ENCODE data around the gene ARHGAP18. TPM values are rescaled to one million over a fixed set of nuclear protein-coding genes. Genes with fewer than 3 reads are reported as not detected.

The ARHGAP18 gene
- total RNA-seq, 1 donor from 2014 or later = 38.6 TPM

GRCh38 chr6:129691043-129691640 lies 18.8 kb downstream of the ARHGAP18 start:
- DNase-seq (ENCODE audit: low read depth) = no peak
- no peak overlapping the region for H3K4me3 Mint-ChIP-seq (ENCODE audit: unreplicated experiment)

GRCh38 chr6:129686941-129687627 lies 22.9 kb downstream of the ARHGAP18 start:
- Histone ChIP-seq H3K36me3 (ENCODE audit: insufficient read depth, low read length) (no peaks in the 10 kb centered on the region), H3K9ac (ENCODE audit: low read length) (no peak overlapping the region), H3K4me3 (ENCODE audit: insufficient read depth, low read depth, low read length) (no peak overlapping the region), H2AFZ (ENCODE audit: low read depth, low read length) (no peak overlapping the region), H4K20me1 (ENCODE audit: insufficient read depth, low read length) (no peaks in the 10 kb centered on the region), H3K4me2 (ENCODE audit: low read length) (peak overlapping the region; percentile 13), H3K4me1 (ENCODE audit: insufficient read depth, low read length) (peaks cover 32% of the 10 kb centered on the region), H3K27me3 (ENCODE audit: insufficient read depth, low read length) (no peaks in the 10 kb centered on the region), H3K79me2 (ENCODE audit: insufficient read depth, low read length) (peaks cover 77% of the 10 kb centered on the region), H3K27ac (ENCODE audit: low read depth, low read length) (no peak overlapping the region), H3K9me3 (ENCODE audit: insufficient read depth, low read depth, low read length) (no peaks in the 10 kb centered on the region)
- H3K27ac Mint-ChIP-seq (ENCODE audit: unreplicated experiment) = peak overlapping the region; percentile 82
- TF ChIP-seq EZH2 (IDR thresholded peaks at IDR 0.05; ENCODE audit: insufficient read depth, low read length) = no peak
- no peak for TF ChIP-seq CTCF (IDR thresholded peaks at IDR 0.05; ENCODE audit: insufficient read depth, low read depth, low read length)
- peak; percentile 64 for DNase-seq (ENCODE audit: low read depth)
- no peaks in the 10 kb centered on the region for H3K9me3 Mint-ChIP-seq (ENCODE audit: unreplicated experiment)
- H3K36me3 Mint-ChIP-seq (ENCODE audit: low read depth, unreplicated experiment) = peaks cover 1% of the 10 kb centered on the region
- no peak overlapping the region for H3K4me3 Mint-ChIP-seq (ENCODE audit: unreplicated experiment)
- H3K4me1 Mint-ChIP-seq (ENCODE audit: low read depth, unreplicated experiment) = peaks cover 73% of the 10 kb centered on the region
- no peak for FAIRE-seq
- H3K27me3 Mint-ChIP-seq (ENCODE audit: low read depth, unreplicated experiment) = no peaks in the 10 kb centered on the region

More at GRCh38 chr6:129691043-129691640, 18.8 kb downstream of the ARHGAP18 start:
- no peak overlapping the region for H3K27ac ChIP-seq (ENCODE audit: low read depth, low read length)
- Mint-ChIP-seq H3K27me3 (ENCODE audit: low read depth, unreplicated experiment) (no peaks in the 10 kb centered on the region), H3K4me1 (ENCODE audit: low read depth, unreplicated experiment) (peaks cover 64% of the 10 kb centered on the region), H3K9me3 (ENCODE audit: unreplicated experiment) (no peaks in the 10 kb centered on the region), H3K27ac (ENCODE audit: unreplicated experiment) (no peak overlapping the region), H3K36me3 (ENCODE audit: low read depth, unreplicated experiment) (peaks cover 1% of the 10 kb centered on the region)
- no peak overlapping the region for H3K4me2 ChIP-seq (ENCODE audit: low read length)
- peaks cover 14% of the 10 kb centered on the region for H3K4me1 ChIP-seq (ENCODE audit: insufficient read depth, low read length)
- peaks cover 94% of the 10 kb centered on the region for H3K79me2 ChIP-seq (ENCODE audit: insufficient read depth, low read length)
- no peaks in the 10 kb centered on the region for H3K36me3 ChIP-seq (ENCODE audit: insufficient read depth, low read length)
- no peak overlapping the region for H3K9ac ChIP-seq (ENCODE audit: low read length)
- no peak overlapping the region for H2AFZ ChIP-seq (ENCODE audit: low read depth, low read length)
- no peaks in the 10 kb centered on the region for H3K27me3 ChIP-seq (ENCODE audit: insufficient read depth, low read length)
- H3K9me3 ChIP-seq (ENCODE audit: insufficient read depth, low read depth, low read length) = no peaks in the 10 kb centered on the region
- no peak for FAIRE-seq
- no peak overlapping the region for H3K4me3 ChIP-seq (ENCODE audit: insufficient read depth, low read depth, low read length)
- no peaks in the 10 kb centered on the region for H4K20me1 ChIP-seq (ENCODE audit: insufficient read depth, low read length)
- TF ChIP-seq EZH2 (IDR thresholded peaks at IDR 0.05; ENCODE audit: insufficient read depth, low read length) (no peak), CTCF (IDR thresholded peaks at IDR 0.05; ENCODE audit: insufficient read depth, low read depth, low read length) (no peak)

- H3K36me3 Mint-ChIP-seq (ENCODE audit: low read depth, unreplicated experiment) = peaks cover 8% of the 10 kb centered on the region
- Histone ChIP-seq H4K20me1 (ENCODE audit: insufficient read depth, low read length) (no peaks in the 10 kb centered on the region), H3K27me3 (ENCODE audit: insufficient read depth, low read length) (no peaks in the 10 kb centered on the region), H3K27ac (ENCODE audit: low read depth, low read length) (no peak overlapping the region), H2AFZ (ENCODE audit: low read depth, low read length) (no peak overlapping the region), H3K9me3 (ENCODE audit: insufficient read depth, low read depth, low read length) (no peaks in the 10 kb centered on the region), H3K4me2 (ENCODE audit: low read length) (no peak overlapping the region), H3K9ac (ENCODE audit: low read length) (no peak overlapping the region), H3K36me3 (ENCODE audit: insufficient read depth, low read length) (no peaks in the 10 kb centered on the region), H3K79me2 (ENCODE audit: insufficient read depth, low read length) (peaks cover 75% of the 10 kb centered on the region), H3K4me1 (ENCODE audit: insufficient read depth, low read length) (peaks cover 32% of the 10 kb centered on the region), H3K4me3 (ENCODE audit: insufficient read depth, low read depth, low read length) (no peak overlapping the region)
- FAIRE-seq (no peak), DNase-seq (ENCODE audit: low read depth) (no peak)
- peaks cover 73% of the 10 kb centered on the region for H3K4me1 Mint-ChIP-seq (ENCODE audit: low read depth, unreplicated experiment)
- H3K27me3 Mint-ChIP-seq (ENCODE audit: low read depth, unreplicated experiment) = no peaks in the 10 kb centered on the region
- no peak overlapping the region for H3K4me3 Mint-ChIP-seq (ENCODE audit: unreplicated experiment)
- H3K9me3 Mint-ChIP-seq (ENCODE audit: unreplicated experiment) = no peaks in the 10 kb centered on the region
- TF ChIP-seq EZH2 (IDR thresholded peaks at IDR 0.05; ENCODE audit: insufficient read depth, low read length) (no peak), CTCF (IDR thresholded peaks at IDR 0.05; ENCODE audit: insufficient read depth, low read depth, low read length) (no peak)
- H3K27ac Mint-ChIP-seq (ENCODE audit: unreplicated experiment) = peak overlapping the region; percentile 95
Measured at GRCh38 chr6:129685662-129686031, 24.3 kb downstream of the ARHGAP18 start.
